NOMO-1 treated with dmso at 0.1 percent for 144 hours (cell line): ENCODE measurements around the gene TEDC2.
A peak's percentile ranks its signal among the peaks of the same experiment; 100 is the strongest.

Experiments used
- DNase-seq: peaks from one replicate; lab custom pipeline; 2025; ENCODE audit not compliant: unreplicated experiment; lab: John Stamatoyannopoulos, UW

TEDC2 gene

DNA sequence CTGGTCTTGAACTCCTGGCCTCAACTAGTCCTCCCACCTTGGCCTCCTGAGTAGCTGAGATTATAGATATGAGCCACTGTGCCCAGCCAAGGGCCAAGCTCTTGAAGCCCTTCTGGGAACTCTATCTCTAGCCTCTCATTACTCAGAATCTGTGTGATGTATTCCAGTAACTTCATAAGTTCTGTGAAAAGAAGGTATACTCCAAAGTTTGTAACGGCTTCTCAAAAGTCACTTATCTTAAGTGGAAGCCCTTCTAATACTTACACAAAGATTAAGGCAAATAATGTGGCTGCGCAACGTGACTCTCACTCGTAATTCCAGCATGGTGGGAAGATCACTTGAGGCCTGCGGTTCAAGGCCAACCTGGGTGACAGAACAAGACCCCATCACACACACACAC, 34.7 kb downstream of the TEDC2 start:
- DNase-seq: no peak

DNA sequence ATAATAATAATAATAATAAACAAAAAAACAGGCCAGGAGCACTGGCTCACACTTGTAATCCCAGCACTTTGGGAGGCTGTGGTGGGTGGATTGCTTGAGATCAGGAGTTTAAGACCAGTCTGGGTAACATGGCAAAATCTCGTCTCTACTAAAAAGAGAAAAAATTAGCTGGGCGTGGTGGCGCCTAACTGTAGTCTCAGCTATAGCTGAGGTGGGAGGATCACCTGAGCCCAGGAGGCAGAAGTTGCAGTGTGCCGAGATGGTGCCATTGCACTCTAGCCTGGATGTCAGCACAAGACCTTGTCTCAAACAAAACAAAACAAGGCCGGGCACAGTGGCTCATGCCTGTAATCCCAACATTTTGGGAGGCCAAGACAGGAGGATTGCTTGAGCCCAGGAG, 35.1 kb downstream of the TEDC2 start:
- DNase-seq: no peak

DNA sequence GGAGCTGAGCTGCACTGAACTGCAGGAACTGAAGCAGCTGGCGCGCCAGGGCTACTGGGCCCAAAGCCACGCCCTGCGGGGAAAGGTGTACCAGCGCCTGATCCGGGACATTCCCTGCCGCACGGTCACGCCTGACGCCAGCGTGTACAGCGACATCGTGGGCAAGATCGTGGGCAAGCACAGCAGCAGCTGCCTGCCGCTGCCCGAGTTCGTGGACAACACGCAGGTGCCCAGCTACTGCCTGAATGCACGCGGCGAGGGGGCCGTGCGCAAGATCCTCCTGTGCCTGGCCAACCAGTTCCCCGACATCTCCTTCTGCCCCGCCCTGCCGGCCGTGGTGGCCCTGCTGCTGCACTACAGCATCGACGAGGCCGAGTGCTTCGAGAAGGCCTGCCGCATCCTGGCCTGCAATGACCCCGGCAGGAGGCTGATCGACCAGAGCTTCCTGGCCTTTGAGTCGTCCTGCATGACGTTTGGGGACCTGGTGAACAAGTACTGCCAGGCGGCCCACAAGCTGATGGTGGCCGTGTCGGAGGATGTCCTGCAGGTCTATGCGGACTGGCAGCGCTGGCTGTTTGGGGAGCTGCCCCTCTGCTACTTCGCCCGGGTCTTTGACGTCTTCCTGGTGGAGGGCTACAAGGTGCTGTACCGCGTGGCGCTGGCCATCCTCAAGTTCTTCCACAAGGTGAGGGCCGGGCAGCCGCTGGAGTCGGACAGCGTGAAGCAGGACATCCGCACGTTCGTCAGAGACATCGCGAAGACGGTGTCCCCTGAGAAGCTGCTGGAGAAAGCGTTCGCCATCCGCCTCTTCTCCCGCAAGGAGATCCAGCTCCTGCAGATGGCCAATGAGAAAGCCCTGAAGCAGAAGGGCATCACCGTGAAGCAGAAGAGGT, 36.6 kb downstream of the TEDC2 start:
- DNase-seq: no peak

GRCh38 chr16:2497116-2497630, 37.3 kb downstream of the TEDC2 start:
- DNase-seq: no peak

DNA sequence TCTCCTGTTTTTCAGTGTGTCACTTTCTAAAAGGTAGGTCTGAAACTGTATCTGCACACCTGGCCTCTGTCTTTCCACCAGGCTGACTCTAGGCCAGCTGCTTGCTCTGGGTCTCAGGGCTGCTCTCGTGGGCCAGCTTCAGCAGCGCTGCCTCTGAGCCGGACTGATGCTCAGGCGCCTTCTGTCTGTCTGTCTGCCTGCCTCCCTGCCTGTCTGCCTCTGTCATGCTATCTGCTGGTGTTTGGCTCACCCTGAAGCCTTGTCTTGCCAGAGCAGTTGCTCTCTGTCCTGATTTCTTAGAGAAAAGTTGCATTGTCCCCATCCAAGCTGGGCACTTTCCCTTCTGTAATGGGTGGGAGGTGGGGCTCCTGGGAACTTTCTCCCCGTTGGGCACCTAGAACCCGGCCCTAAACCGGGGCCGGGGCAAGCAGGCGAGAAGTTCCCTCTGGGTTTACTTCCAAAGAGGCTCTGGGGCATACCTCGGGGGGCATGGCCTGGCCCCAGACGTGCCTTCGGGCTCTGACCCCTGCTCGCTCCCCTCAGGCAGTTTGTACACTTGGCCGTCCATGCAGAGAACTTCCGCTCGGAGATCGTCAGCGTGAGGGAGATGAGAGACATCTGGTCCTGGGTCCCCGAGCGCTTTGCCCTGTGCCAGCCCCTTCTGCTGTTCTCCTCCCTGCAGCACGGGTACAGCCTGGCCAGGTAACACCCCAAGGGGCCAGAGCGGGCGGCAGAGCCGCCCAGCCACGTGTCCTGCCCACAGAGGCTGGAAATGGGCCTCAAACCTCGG, 38.0 kb downstream of the TEDC2 start:
- DNase-seq: no peak

GRCh38 chr16:2498531-2499253, 38.8 kb downstream of the TEDC2 start:
- no peak for DNase-seq

GRCh38 chr16:2499454-2499853, 39.5 kb downstream of the TEDC2 start:
- DNase-seq: no peak

- no peak for DNase-seq
Measured at GRCh38 chr16:2499890-2500429, 40.1 kb downstream of the TEDC2 start.

DNA sequence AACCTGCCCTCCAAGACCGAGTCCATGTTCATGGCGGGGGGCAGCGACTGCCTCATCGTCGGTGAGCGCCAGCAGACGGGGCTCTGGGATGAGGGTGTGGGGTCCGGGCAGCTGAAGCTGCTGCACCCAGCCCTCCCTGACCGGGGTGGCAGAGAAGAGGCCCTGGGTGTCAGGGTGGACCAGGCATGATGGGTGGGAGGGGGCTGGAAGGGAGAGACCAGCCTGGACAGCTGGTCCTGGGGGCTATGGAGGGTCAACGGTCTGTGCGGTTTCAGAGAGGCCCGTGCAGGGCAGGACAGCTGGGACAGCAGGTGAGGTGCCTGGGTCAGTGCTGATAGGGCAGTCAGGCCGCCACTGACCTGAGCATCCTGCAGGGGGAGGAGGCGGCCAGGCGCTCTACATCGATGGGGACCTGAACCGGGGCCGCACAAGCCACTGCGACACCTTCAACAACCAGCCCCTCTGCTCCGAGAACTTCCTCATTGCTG, 40.6 kb downstream of the TEDC2 start:
- no peak for DNase-seq

DNA sequence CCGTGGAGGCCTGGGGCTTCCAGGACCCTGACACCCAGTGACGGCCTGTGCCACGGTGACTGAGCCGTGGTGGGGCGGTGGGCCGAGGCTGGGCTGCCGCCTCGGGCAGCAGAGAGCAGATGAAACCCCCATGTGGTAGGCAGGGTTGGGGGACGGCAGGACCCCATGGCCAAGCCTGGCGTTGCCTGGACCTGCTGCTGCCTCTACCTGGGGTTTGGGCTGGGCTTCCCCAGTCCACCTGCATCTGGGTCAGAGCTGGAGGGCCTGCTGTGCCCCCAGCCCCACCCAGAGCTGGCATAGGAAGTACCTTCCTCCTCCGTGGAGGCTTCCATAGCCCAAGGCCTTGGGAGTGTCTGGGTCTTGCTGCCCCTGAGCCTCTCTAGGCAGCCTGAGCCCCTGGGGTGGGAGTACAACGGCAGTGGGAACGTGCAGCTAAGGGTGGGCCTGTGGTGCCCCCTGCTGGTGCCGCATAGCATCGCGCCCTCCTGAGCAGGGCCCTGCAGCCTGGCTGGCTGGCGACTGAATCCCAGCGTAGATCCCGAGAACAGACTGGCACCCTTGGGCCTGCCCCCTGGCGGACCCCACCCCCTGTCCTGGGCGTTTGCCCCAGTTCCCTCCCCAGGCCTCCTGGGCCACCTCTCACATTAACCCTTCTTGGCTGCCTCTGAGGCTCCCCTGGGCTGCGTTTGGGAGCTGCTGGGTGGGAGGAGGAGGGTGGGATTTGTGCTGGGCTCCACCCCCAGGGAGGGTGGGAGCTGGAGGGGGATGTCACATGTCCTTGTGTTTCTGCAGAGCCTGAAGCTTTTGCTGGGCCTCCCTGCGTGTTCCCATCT, 41.2 kb downstream of the TEDC2 start:
- DNase-seq: peak; percentile 61

DNA sequence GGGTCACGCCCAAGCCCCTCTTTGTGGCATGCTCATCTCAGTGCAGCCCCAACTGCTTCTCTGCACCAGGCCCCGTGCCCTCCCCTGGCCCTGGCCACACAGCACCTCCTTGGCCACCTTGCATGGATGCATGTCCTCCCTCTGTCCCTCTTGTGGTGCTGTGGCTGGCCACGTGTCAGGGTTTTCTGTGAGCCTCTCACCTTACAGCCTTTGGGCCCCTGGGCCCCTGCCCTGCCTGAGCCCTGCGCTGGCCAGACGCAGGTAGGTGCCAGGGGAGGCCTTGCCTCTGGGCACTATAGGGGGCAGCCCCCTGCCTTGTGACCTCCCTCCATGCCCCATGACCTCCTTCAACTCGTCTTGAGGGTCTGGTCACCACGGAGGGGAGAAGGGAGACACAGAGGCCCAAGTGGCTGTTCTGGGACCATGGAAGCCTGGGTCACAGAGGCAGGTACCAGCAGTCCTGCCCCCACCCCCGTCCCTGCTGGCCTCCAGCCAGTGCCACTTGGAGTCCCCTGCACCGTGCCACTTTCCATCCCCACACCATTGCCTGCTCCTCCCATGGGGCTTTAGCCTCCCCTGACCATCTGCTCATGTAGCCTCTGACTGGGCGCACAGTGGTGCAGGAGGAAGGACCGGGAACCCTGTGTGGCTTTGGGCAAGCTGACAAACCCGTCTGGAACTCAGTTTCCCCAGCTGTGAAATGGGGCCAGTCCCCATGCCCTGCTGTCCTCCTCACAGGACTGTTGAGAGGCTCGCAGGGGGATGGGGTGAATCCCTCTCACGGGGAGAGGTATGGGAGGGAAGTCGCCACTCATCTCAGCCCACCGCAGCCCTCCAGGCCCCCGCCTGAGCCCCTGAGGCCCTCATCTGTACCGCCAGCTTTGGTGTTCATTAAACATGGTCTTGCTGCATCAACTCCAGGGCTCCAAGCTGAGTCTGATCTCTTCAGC, 42.3 kb downstream of the TEDC2 start:
- no peak for DNase-seq

DNA sequence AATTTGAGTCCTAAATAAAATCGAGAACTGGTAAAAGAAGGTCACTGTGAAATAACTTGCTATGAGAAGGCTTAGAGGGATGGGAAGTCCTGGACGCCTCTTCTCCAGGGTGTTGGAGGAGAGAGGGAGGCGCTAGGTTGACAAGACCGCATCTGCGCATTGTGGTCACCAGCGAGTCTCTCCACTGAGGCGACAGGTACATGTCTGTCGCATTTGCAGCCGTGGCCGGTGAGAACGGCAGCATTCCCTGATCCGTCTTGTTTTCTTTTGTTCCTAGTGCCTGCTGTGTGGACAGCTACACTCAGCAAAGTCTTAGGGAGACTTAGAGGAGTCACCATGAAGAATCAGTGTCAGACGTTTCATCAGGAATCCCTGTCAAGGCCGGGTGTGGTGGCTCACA, 45.8 kb downstream of the TEDC2 start:
- DNase-seq: no peak

GRCh38 chr16:2507052-2507659, 47.2 kb downstream of the TEDC2 start:
- DNase-seq: peak; percentile 83

- DNase-seq: peak; percentile 57
Measured at GRCh38 chr16:2507665-2508064, 47.8 kb downstream of the TEDC2 start.

DNA sequence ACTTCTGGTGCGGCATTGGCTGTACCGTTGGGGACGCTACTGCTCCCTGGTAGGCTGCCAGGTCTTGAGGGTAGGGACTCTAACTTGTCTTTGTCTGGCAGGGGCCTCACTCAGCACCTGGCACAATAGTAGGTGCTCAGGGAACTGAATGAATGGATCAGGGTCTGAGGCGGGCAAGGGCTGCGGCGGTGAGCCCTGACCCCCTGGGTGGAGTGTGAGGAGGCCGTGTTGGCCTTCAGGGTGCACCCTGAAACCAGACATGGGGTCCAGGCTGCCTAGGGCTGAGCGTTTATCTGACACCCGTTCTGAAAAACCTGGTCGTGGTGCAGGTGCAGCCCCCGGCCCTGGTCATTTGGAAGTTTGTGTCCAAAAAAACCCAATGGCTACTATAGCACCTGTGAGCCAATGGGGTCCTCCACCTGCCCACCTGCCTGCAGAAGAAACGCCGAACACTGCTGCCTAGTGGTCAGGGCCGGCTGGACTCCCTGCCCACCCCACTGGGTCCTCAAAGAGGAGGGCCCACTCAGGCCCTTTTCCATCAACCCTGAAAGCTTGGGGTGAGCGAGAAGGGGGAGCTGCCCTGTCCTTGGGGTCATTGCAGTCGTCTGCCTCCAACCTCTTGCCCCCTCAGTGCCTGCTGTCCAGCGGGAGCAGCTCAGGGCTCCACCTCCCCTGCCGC, 49.0 kb downstream of the TEDC2 start:
- no peak for DNase-seq

GRCh38 chr16:2511128-2511800, 51.4 kb downstream of the TEDC2 start:
- no peak for DNase-seq

DNA sequence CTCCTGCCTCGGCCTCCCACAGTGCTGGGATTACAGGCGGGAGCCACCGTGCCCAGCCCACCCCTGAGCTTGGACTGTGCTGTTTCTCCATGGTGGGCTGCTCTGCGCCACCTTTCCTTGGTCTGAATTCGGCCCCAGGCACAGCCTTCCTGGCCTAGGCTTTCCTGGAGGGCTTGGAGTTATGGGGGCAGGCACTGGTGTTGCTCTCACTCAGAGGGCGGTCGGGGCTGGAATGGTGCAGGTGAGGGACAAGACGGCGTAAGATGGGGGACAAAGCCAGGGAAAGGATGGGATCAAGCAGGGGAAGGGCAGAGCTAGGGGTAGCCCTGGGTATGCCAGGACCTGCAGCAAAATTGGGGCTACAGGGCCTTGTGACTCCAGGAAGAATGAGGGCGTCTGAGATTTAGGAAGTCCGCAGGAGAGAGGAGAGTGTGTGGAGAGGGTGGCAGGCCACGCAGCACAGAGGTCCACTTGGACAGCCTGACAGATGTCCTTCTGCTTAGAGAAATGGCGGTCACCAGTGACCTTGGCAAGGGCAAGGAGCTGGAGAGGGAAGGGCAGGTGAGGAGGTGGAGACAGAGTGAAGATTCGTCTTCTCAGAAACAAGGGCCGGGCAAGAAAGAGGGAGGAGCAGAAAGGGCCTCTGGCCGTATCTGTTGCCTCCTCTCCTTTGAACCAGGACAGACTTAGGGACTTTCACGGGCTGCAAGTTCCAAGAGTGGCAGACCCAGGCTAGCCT, 52.3 kb downstream of the TEDC2 start:
- DNase-seq: no peak
